NCI-H2081 (cell line): ENCODE results near the gene API5.
"Not testable (repeated sequence)": the region's sequence is repeated elsewhere in the genome, so short reads cannot be mapped to it uniquely, and the experiment has no call there.

Experiments used
- DNase-seq, 2 experiments: peaks; one replicate each; lab custom pipeline; 2025; lab: John Stamatoyannopoulos, UW

The API5 gene

GRCh38 chr11:43311791-43312607 lies at the start of gene API5:
API5 (plus strand) TSS chr11:43311996; CDS start chr11:43312128, 132 bp downstream.
- peak; percentile 97 to 98 for DNase-seq

DNA sequence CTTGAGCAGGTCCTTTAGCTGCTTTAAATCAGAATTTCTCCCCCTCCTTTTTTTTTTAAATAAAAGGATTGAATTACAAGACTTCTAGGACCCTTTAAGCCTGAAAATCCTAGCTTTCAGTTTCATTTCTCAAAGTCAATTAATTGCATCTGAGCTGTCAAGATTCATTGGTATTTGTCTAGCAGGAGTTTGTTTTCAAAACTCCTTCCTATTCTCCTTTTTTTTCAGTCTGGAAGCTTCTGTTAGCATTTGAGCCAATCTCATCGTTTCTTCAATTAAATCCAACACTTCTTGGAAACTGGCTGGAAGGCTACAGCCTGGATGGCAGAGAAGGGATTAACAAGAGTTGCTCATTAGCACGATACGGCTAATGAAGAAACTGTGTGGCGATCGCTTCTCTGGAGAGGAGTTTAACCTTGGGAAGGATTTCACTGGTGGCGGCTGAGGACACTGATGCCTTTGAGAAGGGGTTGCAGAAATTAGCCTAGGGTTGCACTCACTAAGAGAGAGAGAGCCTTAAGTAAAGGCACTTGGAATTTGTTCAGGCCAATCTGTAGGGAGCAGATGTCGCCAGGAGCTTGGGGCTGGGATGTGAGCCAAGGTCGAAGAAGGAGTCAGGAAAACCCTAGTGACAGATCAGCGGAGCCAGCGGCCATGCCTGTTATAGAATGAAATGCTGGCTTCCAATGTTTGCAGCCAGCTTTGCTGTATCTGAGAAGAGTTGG lies 43.8 kb upstream of the API5 start:
- DNase-seq = no peak

- DNase-seq = no peak
Observed at GRCh38 chr11:43268786-43269185, 43.0 kb upstream of the API5 start.

DNA sequence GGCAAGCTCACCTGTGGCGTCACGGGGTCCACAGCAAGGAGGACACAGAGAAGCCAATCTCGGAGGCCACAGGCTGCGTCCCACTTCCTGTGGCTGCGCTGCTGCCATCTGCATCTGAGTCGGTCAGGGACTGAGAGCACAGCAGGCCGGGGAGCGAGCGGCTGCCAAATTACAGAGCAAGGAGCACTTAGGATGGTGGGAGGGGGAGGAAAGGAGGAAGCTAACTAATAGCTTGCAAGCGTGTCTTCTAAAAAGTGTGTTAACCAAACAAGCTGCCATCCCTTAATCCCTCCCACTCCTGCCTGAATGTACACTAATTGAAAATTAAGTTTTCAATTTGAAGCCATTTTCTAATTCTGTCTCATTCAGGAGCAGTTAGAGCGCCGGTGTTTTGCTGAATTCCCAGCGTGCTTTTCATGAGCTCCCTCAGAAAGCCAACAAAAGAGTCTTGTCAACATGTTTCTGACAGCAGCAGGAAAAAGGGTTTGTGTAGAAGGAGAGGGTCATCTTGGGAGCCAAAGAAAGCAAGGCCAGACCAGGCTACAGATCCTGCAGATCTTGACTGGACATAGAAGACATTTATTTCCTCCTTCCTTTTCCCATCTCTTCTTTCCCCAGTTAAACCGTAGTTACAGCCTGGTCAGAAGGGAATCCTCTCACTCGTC lies 42.4 kb upstream of the API5 start:
- DNase-seq = peak in 1 of 2 experiments; percentile 19

DNA sequence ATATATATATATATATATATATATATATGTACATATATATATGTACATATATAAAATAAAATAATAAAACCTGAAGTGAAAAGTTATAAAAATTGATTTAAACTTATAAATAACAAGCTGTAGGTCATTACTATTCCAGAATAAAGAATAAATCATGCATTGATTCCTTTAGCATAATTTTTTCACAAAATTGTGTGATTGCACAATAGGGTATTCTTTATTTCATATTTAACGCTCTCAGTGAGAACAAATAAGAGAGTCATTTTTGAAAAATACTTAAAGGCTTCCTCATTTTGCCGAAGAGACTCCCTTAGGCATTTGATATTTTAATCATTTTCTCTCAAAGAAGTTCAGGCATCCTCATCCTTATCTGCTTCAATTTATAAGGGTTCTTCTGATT lies 41.3 kb upstream of the API5 start:
- no peak for DNase-seq

GRCh38 chr11:43278193-43278956 lies 33.4 kb upstream of the API5 start:
- peak; percentile 38 to 44 for DNase-seq

GRCh38 chr11:43282607-43283440 lies 29.0 kb upstream of the API5 start:
- peak; percentile 7 to 34 for DNase-seq

GRCh38 chr11:43285826-43286225 lies 26.0 kb upstream of the API5 start:
- no peak for DNase-seq

GRCh38 chr11:43289368-43289767 lies 22.4 kb upstream of the API5 start:
- DNase-seq = no peak

- no peak for DNase-seq
Observed at GRCh38 chr11:43298397-43298796, 13.4 kb upstream of the API5 start.

- no peak for DNase-seq
Observed at GRCh38 chr11:43315966-43316365, 4.2 kb downstream of the API5 start.

- DNase-seq = no peak
Observed at GRCh38 chr11:43316451-43316850, 4.7 kb downstream of the API5 start.

DNA sequence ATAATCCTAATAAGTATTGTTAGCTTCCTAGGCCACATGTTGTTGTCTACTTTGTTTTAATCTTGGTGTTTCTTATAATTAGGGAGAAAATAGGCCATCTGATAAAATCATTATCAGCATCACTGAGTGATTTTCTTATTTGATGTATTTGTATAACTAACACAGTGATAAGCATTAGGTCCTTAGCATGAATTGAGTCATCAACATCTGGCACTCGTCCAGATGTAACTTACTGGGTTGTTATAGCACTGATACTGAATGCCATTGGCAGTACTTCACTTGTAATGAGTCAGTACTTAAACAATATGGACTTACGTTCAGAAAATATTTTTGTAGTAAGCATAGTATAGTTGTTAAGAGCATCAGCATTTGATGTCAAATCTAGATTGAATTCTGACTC lies 16.2 kb downstream of the API5 start:
- peak in 1 of 2 experiments; percentile 4 for DNase-seq

DNA sequence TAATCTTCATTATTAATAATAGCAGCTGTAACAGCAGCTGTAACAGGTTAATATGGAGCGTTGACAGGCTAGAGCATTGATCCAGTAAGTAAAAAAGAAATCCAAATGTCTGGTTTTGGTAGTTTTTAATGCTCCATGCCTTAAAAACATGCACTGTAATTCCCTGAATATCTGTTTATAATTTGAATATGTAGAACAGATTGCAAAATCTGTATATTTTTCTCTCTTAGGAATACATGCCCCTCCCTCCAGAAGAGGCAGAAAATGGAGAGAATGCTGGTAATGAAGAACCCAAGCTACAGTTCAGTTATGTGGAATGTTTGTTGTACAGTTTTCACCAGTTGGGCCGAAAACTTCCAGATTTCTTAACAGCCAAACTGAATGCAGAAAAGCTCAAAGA lies 16.7 kb downstream of the API5 start:
- DNase-seq = no peak

GRCh38 chr11:43341159-43341558 lies 29.4 kb downstream of the API5 start:
- DNase-seq = no peak

GRCh38 chr11:43351426-43351825 lies 39.6 kb downstream of the API5 start:
- not testable (repeated sequence) for DNase-seq

DNA sequence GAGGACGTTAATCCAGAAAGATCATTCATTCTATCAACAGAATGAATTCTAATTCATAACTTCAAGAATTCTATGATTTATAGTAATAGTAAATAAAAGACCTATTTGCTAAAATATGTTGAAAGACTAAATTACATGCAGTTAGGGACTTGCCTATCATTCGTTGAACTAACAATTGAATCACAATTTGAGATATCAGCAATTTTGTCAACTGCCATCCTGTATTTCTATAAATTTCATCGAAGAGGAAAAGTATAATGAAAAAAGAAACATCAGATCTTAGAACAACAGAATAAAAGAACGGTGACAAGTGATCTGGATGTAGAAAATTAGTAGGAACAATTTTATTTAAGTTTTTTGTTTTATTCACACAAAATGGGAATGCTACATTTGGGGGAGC lies 42.5 kb downstream of the API5 start:
- DNase-seq = no peak

DNA sequence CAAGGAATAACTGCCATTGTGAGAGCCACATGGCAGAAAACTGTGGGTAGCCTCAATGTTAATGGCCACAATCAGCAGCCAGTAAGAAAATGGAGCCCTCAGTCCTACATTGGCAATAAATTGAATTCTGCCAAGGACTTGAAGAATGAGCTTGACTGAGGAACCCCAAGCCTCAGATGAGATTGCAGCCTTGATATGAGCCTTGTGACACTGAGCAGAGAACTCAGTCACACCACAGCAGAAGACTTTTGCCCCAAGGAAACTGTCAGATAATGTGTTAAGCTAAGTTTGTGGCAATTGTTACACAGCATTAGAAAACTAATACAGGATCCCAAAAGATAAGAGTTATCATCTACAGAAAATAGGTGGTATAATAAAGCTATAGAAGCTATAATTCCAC lies 44.5 kb downstream of the API5 start:
- no peak for DNase-seq

DNA sequence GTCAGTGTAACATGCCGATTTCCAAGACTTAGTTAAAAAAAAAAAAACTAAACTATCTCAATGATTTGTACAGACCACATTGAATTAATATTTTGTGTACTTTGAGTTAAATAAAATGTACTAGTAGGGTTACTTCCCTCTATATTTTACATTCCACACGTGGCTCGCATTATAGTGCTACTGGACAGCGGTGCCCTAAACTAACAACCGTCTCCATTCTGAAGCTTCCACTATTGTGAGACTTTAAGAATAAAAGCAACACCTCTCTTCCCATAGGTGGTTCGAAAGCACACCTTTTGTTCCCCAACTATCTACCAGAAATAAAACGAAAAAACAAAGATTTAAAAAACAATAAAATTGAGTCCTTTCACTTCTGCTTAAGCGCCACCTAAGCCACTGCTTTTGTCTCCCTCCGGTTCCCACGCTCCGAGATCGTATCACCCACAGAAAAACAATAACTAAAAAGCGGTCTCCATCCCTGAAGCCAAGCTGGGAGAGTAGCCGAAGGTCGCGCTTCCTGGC lies 46.5 kb downstream of the API5 start:
- DNase-seq = no peak

DNA sequence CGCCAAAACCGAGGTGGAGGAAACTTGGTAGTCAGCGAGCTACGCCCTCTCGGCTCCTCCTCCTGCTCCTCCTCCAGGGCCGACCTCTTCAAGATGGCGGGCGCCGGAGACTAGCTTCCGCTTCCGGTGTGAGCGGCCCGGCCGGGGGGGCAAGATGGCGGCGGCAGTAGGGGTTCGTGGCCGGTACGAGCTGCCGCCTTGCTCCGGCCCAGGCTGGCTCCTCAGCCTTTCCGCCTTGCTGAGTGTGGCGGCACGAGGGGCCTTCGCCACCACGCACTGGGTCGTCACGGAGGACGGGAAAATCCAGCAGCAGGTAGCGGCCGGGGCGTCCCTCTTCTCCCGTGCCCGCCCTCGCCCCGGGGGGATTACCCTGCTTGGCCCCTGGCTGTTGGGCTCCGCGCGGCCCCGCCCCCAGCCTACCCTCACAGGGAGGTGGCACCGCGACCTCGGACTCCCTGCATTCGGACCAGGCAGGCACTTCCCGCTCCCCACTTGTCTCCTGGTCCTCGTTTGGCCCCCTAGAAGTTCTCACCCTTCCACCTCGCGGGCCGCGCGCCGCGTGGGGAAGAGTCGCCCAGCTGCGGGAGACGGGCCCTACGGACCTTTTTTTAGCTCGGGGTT lies 47.1 kb downstream of the API5 start, which contains the start of gene TTC17:
Gene TTC17, plus strand, starts transcription at position 120 of the 621 bp plus-strand sequence. Its CDS starts 35 bp downstream, at position 155.
- peak; percentile 94 to 97 for DNase-seq
